Measurements from ENCODE around the gene NCKAP5.

The NCKAP5 gene

DNA sequence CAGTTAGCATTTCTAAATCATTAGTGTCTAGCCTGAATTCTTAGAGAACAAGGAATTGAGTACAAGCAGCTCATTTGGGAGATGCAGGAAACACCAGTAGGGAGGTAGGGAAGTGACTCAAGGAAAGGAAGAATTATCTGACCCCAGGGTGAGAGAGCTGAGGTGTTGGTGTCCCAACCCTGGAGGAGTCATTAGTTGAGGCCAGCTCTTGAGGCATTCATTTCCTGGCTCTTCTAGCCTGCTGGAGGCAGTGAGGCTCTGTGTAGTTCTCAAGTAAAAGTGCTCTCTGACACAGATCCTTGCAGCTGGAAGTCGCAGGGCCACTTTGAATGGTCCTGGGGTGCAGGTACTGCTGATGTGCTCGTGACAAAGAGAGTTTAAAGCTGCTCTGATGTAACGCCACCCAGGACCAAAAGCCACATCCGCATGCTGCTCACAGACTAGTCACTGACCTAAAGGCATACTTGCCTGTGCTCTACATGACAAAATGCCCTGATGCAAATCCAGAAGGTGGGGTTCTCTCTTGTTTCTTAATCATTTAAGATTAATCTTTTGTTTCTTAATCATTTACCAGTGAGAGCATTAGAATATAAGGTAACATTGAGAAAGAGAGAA, 598.8 kb downstream of the NCKAP5 start:
- Histone ChIP-seq H3K4me1 (ENCODE audit: insufficient read depth, low read length, severe bottlenecking) (no peaks in the 10 kb centered on the region), H3K4me3 (ENCODE audit: low read depth, low read length, poor library complexity, severe bottlenecking) (no peak overlapping the region), H3K27me3 (ENCODE audit: insufficient read depth, low read length) (no peaks in the 10 kb centered on the region), H3K36me3 (ENCODE audit: insufficient read depth, low read length) (no peaks in the 10 kb centered on the region), H3K9ac (ENCODE audit: low read length) (no peak overlapping the region), H3K79me2 (ENCODE audit: insufficient read depth, low read length) (no peaks in the 10 kb centered on the region), H3K4me2 (ENCODE audit: low read length) (no peak overlapping the region), H2AFZ (ENCODE audit: low read length) (no peak overlapping the region), H4K20me1 (ENCODE audit: insufficient read depth, low read length) (no peaks in the 10 kb centered on the region), H3F3A (ENCODE audit: insufficient read depth, low read length) (no peaks in the 10 kb centered on the region), H3K27ac (ENCODE audit: low read depth, low read length, poor library complexity, severe bottlenecking) (no peak overlapping the region), H3K9me3 (ENCODE audit: low read length) (no peaks in the 10 kb centered on the region), H3K9me2 (ENCODE audit: low read depth, low read length) (no peaks in the 10 kb centered on the region)
- no peak for TF ChIP-seq EZH2 (IDR thresholded peaks at IDR 0.05; ENCODE audit: borderline replicate concordance, low read length)
- no peak for TF ChIP-seq CTCF (IDR thresholded peaks at IDR 0.05; ENCODE audit: low read length)

GRCh38 chr2:132965460-132965859, 602.8 kb downstream of the NCKAP5 start:
- TF ChIP-seq CTCF (IDR thresholded peaks at IDR 0.05; ENCODE audit: low read length) (no peak), EZH2 (IDR thresholded peaks at IDR 0.05; ENCODE audit: borderline replicate concordance, low read length) (no peak)
- no peaks in the 10 kb centered on the region for H3K79me2 ChIP-seq (ENCODE audit: insufficient read depth, low read length)

GRCh38 chr2:132963161-132963560, 605.1 kb downstream of the NCKAP5 start:
- H3K36me3 ChIP-seq (ENCODE audit: insufficient read depth, low read length) = no peaks in the 10 kb centered on the region
- no peak overlapping the region for H3K27ac ChIP-seq (ENCODE audit: low read depth, low read length, poor library complexity, severe bottlenecking)
- H3K79me2 ChIP-seq (ENCODE audit: insufficient read depth, low read length) = no peaks in the 10 kb centered on the region
- H3K4me2 ChIP-seq (ENCODE audit: low read length) = no peak overlapping the region
- no peak overlapping the region for H2AFZ ChIP-seq (ENCODE audit: low read length)
- no peaks in the 10 kb centered on the region for H3K27me3 ChIP-seq (ENCODE audit: insufficient read depth, low read length)
- no peak overlapping the region for H3K4me3 ChIP-seq (ENCODE audit: low read depth, low read length, poor library complexity, severe bottlenecking)
- H3K9me2 ChIP-seq (ENCODE audit: low read depth, low read length) = no peaks in the 10 kb centered on the region
- H3K4me1 ChIP-seq (ENCODE audit: insufficient read depth, low read length, severe bottlenecking) = no peaks in the 10 kb centered on the region
- no peaks in the 10 kb centered on the region for H3F3A ChIP-seq (ENCODE audit: insufficient read depth, low read length)
- H4K20me1 ChIP-seq (ENCODE audit: insufficient read depth, low read length) = no peaks in the 10 kb centered on the region
- no peak overlapping the region for H3K9ac ChIP-seq (ENCODE audit: low read length)
- TF ChIP-seq EZH2 (IDR thresholded peaks at IDR 0.05; ENCODE audit: borderline replicate concordance, low read length) (no peak), CTCF (IDR thresholded peaks at IDR 0.05; ENCODE audit: low read length) (no peak)
- no peaks in the 10 kb centered on the region for H3K9me3 ChIP-seq (ENCODE audit: low read length)

More at GRCh38 chr2:132965460-132965859, 602.8 kb downstream of the NCKAP5 start:
- H3K9ac ChIP-seq (ENCODE audit: low read length) = no peak overlapping the region
- no peaks in the 10 kb centered on the region for H3K9me3 ChIP-seq (ENCODE audit: low read length)
- H3K4me3 ChIP-seq (ENCODE audit: low read depth, low read length, poor library complexity, severe bottlenecking) = no peak overlapping the region
- H2AFZ ChIP-seq (ENCODE audit: low read length) = no peak overlapping the region
- no peak overlapping the region for H3K4me2 ChIP-seq (ENCODE audit: low read length)
- H4K20me1 ChIP-seq (ENCODE audit: insufficient read depth, low read length) = no peaks in the 10 kb centered on the region
- H3K36me3 ChIP-seq (ENCODE audit: insufficient read depth, low read length) = no peaks in the 10 kb centered on the region
- H3K4me1 ChIP-seq (ENCODE audit: insufficient read depth, low read length, severe bottlenecking) = no peaks in the 10 kb centered on the region
- no peaks in the 10 kb centered on the region for H3K9me2 ChIP-seq (ENCODE audit: low read depth, low read length)
- no peaks in the 10 kb centered on the region for H3F3A ChIP-seq (ENCODE audit: insufficient read depth, low read length)
- no peak overlapping the region for H3K27ac ChIP-seq (ENCODE audit: low read depth, low read length, poor library complexity, severe bottlenecking)
- H3K27me3 ChIP-seq (ENCODE audit: insufficient read depth, low read length) = no peaks in the 10 kb centered on the region
